ENCODE results near the gene PTPRQ. TPM values are rescaled to one million over a fixed set of nuclear protein-coding genes. Genes with fewer than 3 reads are reported as not detected.
A peak's percentile ranks its signal among the peaks of the same experiment; 100 is the strongest.

The PTPRQ gene
- total RNA-seq, 1 donor from 2014 or later: 0.07 TPM

- H3K4me1 Mint-ChIP-seq: peaks cover 31% of the 10 kb centered on the region
- Histone ChIP-seq H3F3A (ENCODE audit: low read depth) (peaks cover 23% of the 10 kb centered on the region), H4K20me1 (ENCODE audit: low read depth) (no peaks in the 10 kb centered on the region), H3K79me2 (ENCODE audit: low read depth) (no peaks in the 10 kb centered on the region), H3K4me2 (peak within 1 kb of the TSS; percentile 75), H3K4me3 (no peak within 1 kb of the TSS), H3K4me1 (peaks cover 32% of the 10 kb centered on the region), H3K27ac (peak within 1 kb of the TSS; percentile 68), H3K36me3 (no peaks in the 10 kb centered on the region), H3K27me3 (peaks cover 43% of the 10 kb centered on the region), H2AFZ (replicated peaks) (peak within 1 kb of the TSS; percentile 55), H3K9me3 (ENCODE audit: low read depth) (no peaks in the 10 kb centered on the region), H3K9ac (no peak within 1 kb of the TSS)
- H3K27ac Mint-ChIP-seq: no peak within 1 kb of the TSS
- no peak for TF ChIP-seq EZH2 (IDR thresholded peaks at IDR 0.05)
- no peak for TF ChIP-seq EZH2phosphoT487 (IDR thresholded peaks at IDR 0.05)
- TF ChIP-seq CTCF (IDR thresholded peaks at IDR 0.05): no peak
- H3K4me3 Mint-ChIP-seq: no peak within 1 kb of the TSS
- no peaks in the 10 kb centered on the region for H3K36me3 Mint-ChIP-seq
- DNase-seq (ENCODE audit: low spot score): no peak
- H3K9me3 Mint-ChIP-seq: peaks cover 4% of the 10 kb centered on the region
- H3K27me3 Mint-ChIP-seq (ENCODE audit: insufficient read depth, low read depth): peaks cover 9% of the 10 kb centered on the region
Observed at GRCh38 chr12:80716696-80717469, 272.8 kb downstream of the PTPRQ start, which contains the start of gene MYF5. Gene MYF5 (plus strand): TSS chr12:80716912. CDS start chr12:80717064, 152 bp downstream.

GRCh38 chr12:80717856-80718255 lies 273.8 kb downstream of the PTPRQ start:
- H3K4me3 ChIP-seq: no peak overlapping the region
- no peaks in the 10 kb centered on the region for H4K20me1 ChIP-seq (ENCODE audit: low read depth)
- no peak overlapping the region for H3K27ac ChIP-seq
- peaks cover 23% of the 10 kb centered on the region for H3F3A ChIP-seq (ENCODE audit: low read depth)
- peaks cover 32% of the 10 kb centered on the region for H3K4me1 ChIP-seq
- peaks cover 4% of the 10 kb centered on the region for H3K9me3 Mint-ChIP-seq
- H3K4me3 Mint-ChIP-seq: no peak overlapping the region
- TF ChIP-seq CTCF (IDR thresholded peaks at IDR 0.05) (no peak), EZH2phosphoT487 (IDR thresholded peaks at IDR 0.05) (no peak), EZH2 (IDR thresholded peaks at IDR 0.05) (no peak)
- no peaks in the 10 kb centered on the region for H3K9me3 ChIP-seq (ENCODE audit: low read depth)
- peaks cover 35% of the 10 kb centered on the region for H3K27me3 ChIP-seq
- H3K27me3 Mint-ChIP-seq (ENCODE audit: insufficient read depth, low read depth): peaks cover 9% of the 10 kb centered on the region
- H3K9ac ChIP-seq: no peak overlapping the region
- H2AFZ ChIP-seq (replicated peaks): no peak overlapping the region
- H3K4me1 Mint-ChIP-seq: peaks cover 28% of the 10 kb centered on the region
- H3K79me2 ChIP-seq (ENCODE audit: low read depth): no peaks in the 10 kb centered on the region
- H3K4me2 ChIP-seq: no peak overlapping the region
- no peaks in the 10 kb centered on the region for H3K36me3 ChIP-seq
- no peak for DNase-seq (ENCODE audit: low spot score)
- no peak overlapping the region for H3K27ac Mint-ChIP-seq
- H3K36me3 Mint-ChIP-seq: no peaks in the 10 kb centered on the region

GRCh38 chr12:80720516-80720915 lies 276.5 kb downstream of the PTPRQ start:
- Histone ChIP-seq H3K79me2 (ENCODE audit: low read depth) (no peaks in the 10 kb centered on the region), H3K27me3 (peaks cover 8% of the 10 kb centered on the region), H3K4me2 (no peak overlapping the region), H3F3A (ENCODE audit: low read depth) (peaks cover 7% of the 10 kb centered on the region), H2AFZ (replicated peaks) (no peak overlapping the region), H3K4me1 (peaks cover 14% of the 10 kb centered on the region), H3K9ac (no peak overlapping the region), H3K9me3 (ENCODE audit: low read depth) (no peaks in the 10 kb centered on the region), H3K27ac (no peak overlapping the region), H4K20me1 (ENCODE audit: low read depth) (no peaks in the 10 kb centered on the region), H3K36me3 (no peaks in the 10 kb centered on the region), H3K4me3 (no peak overlapping the region)
- Mint-ChIP-seq H3K9me3 (peaks cover 4% of the 10 kb centered on the region), H3K36me3 (no peaks in the 10 kb centered on the region), H3K27ac (no peak overlapping the region), H3K4me1 (peaks cover 8% of the 10 kb centered on the region), H3K4me3 (no peak overlapping the region), H3K27me3 (ENCODE audit: insufficient read depth, low read depth) (peaks cover 9% of the 10 kb centered on the region)
- TF ChIP-seq EZH2phosphoT487 (IDR thresholded peaks at IDR 0.05): no peak
- TF ChIP-seq CTCF (IDR thresholded peaks at IDR 0.05): no peak
- TF ChIP-seq EZH2 (IDR thresholded peaks at IDR 0.05): no peak
- no peak for DNase-seq (ENCODE audit: low spot score)

Measured in neural progenitor cell (in vitro differentiated cells).